ENCODE data around the gene MBNL1. TPM values are rescaled to one million over a fixed set of nuclear protein-coding genes. Genes with fewer than 3 reads are reported as not detected.

MBNL1 gene
- total and polyA plus RNA-seq, 11 donors = 46.8 to 416 (median 189) TPM

GRCh38 chr3:152376351-152377183 is 107.8 kb downstream of the MBNL1 start:
- WGBS, 4 donors = 67 to 72% (median 69%) methylated on average over 9 of the region's 9 CpGs
- H3K4me3 ChIP-seq = peak overlapping the region in 1 of 12 donors; percentile 4
- peak overlapping the region; percentile 4 to 81 (median 32) for H3K27ac ChIP-seq
- no peak for TF ChIP-seq POLR2A (IDR thresholded peaks at IDR 0.05)
- no peak for TF ChIP-seq CTCF (IDR thresholded peaks at IDR 0.05)
- intact Hi-C loops (cut with DNase I) = no loop called here
- peaks cover 0 to 96% (median 58%) of the 10 kb centered on the region in 12 donors for H3K4me1 ChIP-seq
- peaks cover 0 to 12% (median 0%) of the 10 kb centered on the region in 9 donors for H3K36me3 ChIP-seq
- no peaks in the 10 kb centered on the region for H3K27me3 ChIP-seq
- H3K9me3 ChIP-seq = peaks cover 0 to 10% (median 0%) of the 10 kb centered on the region in 12 donors
- ATAC-seq (peak in 3 of 4 donors; percentile 43 to 64 (median 48)), DNase-seq (no peak)

- H3K4me3 ChIP-seq = peak overlapping the region in 1 of 12 donors; percentile 4
- H3K27ac ChIP-seq = peak overlapping the region in 9 of 12 donors; percentile 4 to 81 (median 33)
- intact Hi-C loops (cut with DNase I) = no loop called here
- H3K27me3 ChIP-seq = no peaks in the 10 kb centered on the region
- WGBS, 4 donors = 78 to 93% (median 90%) methylated on average over 4 of the region's 4 CpGs
- DNase-seq = no peak
- no peak for ATAC-seq
- peaks cover 0 to 12% (median 0%) of the 10 kb centered on the region in 9 donors for H3K36me3 ChIP-seq
- peaks cover 0 to 96% (median 64%) of the 10 kb centered on the region in 12 donors for H3K4me1 ChIP-seq
- TF ChIP-seq POLR2A (IDR thresholded peaks at IDR 0.05) (no peak), CTCF (IDR thresholded peaks at IDR 0.05) (no peak)
- peaks cover 0 to 6% (median 0%) of the 10 kb centered on the region in 12 donors for H3K9me3 ChIP-seq
Observed at GRCh38 chr3:152377184-152377570, 108.4 kb downstream of the MBNL1 start.

GRCh38 chr3:152379415-152380042 is 110.8 kb downstream of the MBNL1 start:
- TF ChIP-seq CTCF (IDR thresholded peaks at IDR 0.05) = no peak
- no peak for TF ChIP-seq POLR2A (IDR thresholded peaks at IDR 0.05)
- DNase-seq (no peak), ATAC-seq (no peak)
- intact Hi-C loops (cut with DNase I) = loop anchor here in 4 of 10 donors (5.0 to 10.0 kb wide), 4 partner anchors 52 to 112 kb away; partner anchors contain the start of gene MBNL1 (in 1 of the 4)
- Histone ChIP-seq H3K36me3 (peaks cover 0 to 12% (median 0%) of the 10 kb centered on the region in 9 donors), H3K27ac (peak overlapping the region in 8 of 12 donors; percentile 27 to 81 (median 62)), H3K9me3 (no peaks in the 10 kb centered on the region), H3K4me1 (peaks cover 6 to 97% (median 75%) of the 10 kb centered on the region in 12 donors), H3K4me3 (no peak overlapping the region), H3K27me3 (no peaks in the 10 kb centered on the region)
- 73 to 87% (median 79%) methylated on average over 4 of the region's 4 CpGs for WGBS, 4 donors

GRCh38 chr3:152380043-152380442 is 111.3 kb downstream of the MBNL1 start:
- Histone ChIP-seq H3K36me3 (peaks cover 0 to 12% (median 0%) of the 10 kb centered on the region in 9 donors), H3K4me1 (peaks cover 6 to 97% (median 77%) of the 10 kb centered on the region in 12 donors), H3K9me3 (no peaks in the 10 kb centered on the region), H3K27me3 (no peaks in the 10 kb centered on the region), H3K4me3 (no peak overlapping the region), H3K27ac (peak overlapping the region in 10 of 12 donors; percentile 1 to 81 (median 42))
- TF ChIP-seq CTCF (IDR thresholded peaks at IDR 0.05) = no peak
- no peak for TF ChIP-seq POLR2A (IDR thresholded peaks at IDR 0.05)
- DNase-seq (no peak), ATAC-seq (no peak)
- WGBS, 4 donors = 64 to 74% (median 69%) methylated on average over 3 of the region's 3 CpGs
- intact Hi-C loops (cut with DNase I) = loop anchor here in 4 of 10 donors (5.0 to 10.0 kb wide), 4 partner anchors 53 to 113 kb away; partner anchors contain the start of gene MBNL1 (in 1 of the 4)
